Kidney capillary endothelial cell (primary cell): Measurements from ENCODE around the gene MT2A.

Source experiments
- DNase-seq: peaks from one replicate; pipeline ENCODE4 v3.0.0-alpha.2; 2018; ENCODE audit warnings: low spot score

Gene MT2A

GRCh38 chr16:56639045-56639444 is 30.7 kb downstream of the MT2A start:
- DNase-seq: no peak

GRCh38 chr16:56640076-56640475 is 31.7 kb downstream of the MT2A start:
- no peak for DNase-seq

GRCh38 chr16:56641166-56641565 is 32.8 kb downstream of the MT2A start:
- no peak for DNase-seq

- DNase-seq: no peak
These were observed 34.8 kb downstream of the MT2A start for GRCh38 chr16:56643080-56643778.

GRCh38 chr16:56643833-56644232 is 35.4 kb downstream of the MT2A start:
- no peak for DNase-seq

GRCh38 chr16:56645311-56645710 is 36.9 kb downstream of the MT2A start:
- no peak for DNase-seq

GRCh38 chr16:56645838-56646237 is 37.5 kb downstream of the MT2A start:
- no peak for DNase-seq

GRCh38 chr16:56647641-56648431 is 39.5 kb downstream of the MT2A start:
- DNase-seq: no peak

- DNase-seq: no peak
These were observed 40.9 kb downstream of the MT2A start for GRCh38 chr16:56649271-56649670.

GRCh38 chr16:56649820-56650219 is 41.4 kb downstream of the MT2A start:
- DNase-seq: no peak

GRCh38 chr16:56651586-56651985 is 43.2 kb downstream of the MT2A start, which contains the start of gene MT1B:
Gene MT1B, plus strand, starts transcription at chr16:56651886. Its CDS starts 68 bp downstream, at chr16:56651954.
- no peak for DNase-seq

- DNase-seq: no peak
These were observed 44.2 kb downstream of the MT2A start for GRCh38 chr16:56652600-56652999.

- no peak for DNase-seq
These were observed 44.8 kb downstream of the MT2A start for GRCh38 chr16:56653218-56653617.

- peak; percentile 42 for DNase-seq
These were observed 49.4 kb downstream of the MT2A start, which contains the start of gene MT1F for GRCh38 chr16:56657555-56658326. Gene MT1F, plus strand, starts transcription at chr16:56657959. Its CDS starts 100 bp downstream, at chr16:56658059.

- no peak for DNase-seq
These were observed 50.0 kb downstream of the MT2A start for GRCh38 chr16:56658327-56658875.
